B cell (primary cell): ENCODE data around the gene KAT8. TPM values are rescaled to one million over a fixed set of nuclear protein-coding genes. Genes with fewer than 3 reads are reported as not detected.

Experiments used
- ATAC-seq: fragments of 200-7000 bp; cut with Tn5 transposase; one replicate; pipeline ENCODE4 v1.10.0; 2021; ENCODE audit warnings: low read depth, mild to moderate bottlenecking, moderate number of reproducible peaks, moderate library complexity
- CTCF ChIA-PET: fragments of 350-600 bp; sonication (Branson Sonifier 250); formaldehyde crosslinking; loops from one replicate; lab custom pipeline; 2021; ENCODE audit warnings: antibody characterized with exemption, inconsistent platforms; lab: Charles Lee
- POLR2A ChIA-PET: fragments of 350-600 bp; sonication (Branson Sonifier 250); formaldehyde crosslinking; loops from one replicate; lab custom pipeline; 2021; ENCODE audit warnings: antibody characterized with exemption; lab: Charles Lee
- DNase-seq: peaks from one replicate; pipeline ENCODE4 v3.0.0; 2013
- H2AFZ ChIP-seq: 2 replicates; pipeline ENCODE4 v1.6.1; 2012; ENCODE audit warnings: mild to moderate bottlenecking, low read depth, low read length; ENCODE audit not compliant: insufficient read depth, poor library complexity, severe bottlenecking
- H3K27ac ChIP-seq, 2 donors: 1 replicate in 1 of 2; 2 replicates in 1 of 2; pipeline ENCODE4 v1.5.1; 2012 to 2013; ENCODE audit warnings: low read length in 2 of 2, mild to moderate bottlenecking in 2 of 2, moderate library complexity in 1 of 2
- H3K27me3 ChIP-seq, 4 experiments: fragments of 200-600 bp in 1 of 4; sonication (generic) in 1 of 4; replicated peaks in 1 of 4; 1 replicate in 2 of 4; 2 replicates in 2 of 4; pipeline versions ENCODE4 v1.6.1 to v1.7.0; 2013 to 2016; ENCODE audit warnings: low read length in 3 of 4, mild to moderate bottlenecking in 2 of 4, mixed read lengths in 1 of 4, moderate library complexity in 1 of 4; ENCODE audit not compliant: insufficient read depth in 4 of 4, control insufficient read depth in 3 of 4; ENCODE audit errors: control extremely low read depth in 1 of 4
- H3K36me3 ChIP-seq, 2 experiments: replicated peaks in 1 of 2; 1 replicate in 1 of 2; 2 replicates in 1 of 2; pipeline versions ENCODE4 v1.6.1 to v1.7.1; 2013; ENCODE audit warnings: low read length in 1 of 2; ENCODE audit not compliant: insufficient read depth in 2 of 2, control insufficient read depth in 1 of 2; ENCODE audit errors: control extremely low read depth in 1 of 2, extremely low read depth in 1 of 2
- H3K4me1 ChIP-seq, 2 donors: fragments of 200-600 bp in 1 of 2; sonication (generic) in 1 of 2; 1 replicate in 1 of 2; 2 replicates in 1 of 2; pipeline versions ENCODE4 v1.5.1 to v1.6.1; 2013 to 2017; ENCODE audit warnings: low read length in 2 of 2; ENCODE audit not compliant: control insufficient read depth in 2 of 2, insufficient read depth in 2 of 2
- H3K4me2 ChIP-seq: replicated peaks from 2 replicates; pipeline ENCODE3; 2012; ENCODE audit warnings: mild to moderate bottlenecking, low read depth, low read length; ENCODE audit not compliant: poor library complexity, severe bottlenecking
- H3K4me3 ChIP-seq, 5 experiments: fragments of 200-600 bp in 1 of 5; sonication (generic) in 1 of 5; 1 replicate in 3 of 5; 2 replicates in 2 of 5; pipeline versions ENCODE4 v1.5.1 to v1.7.0; 2011 to 2016; ENCODE audit warnings: low read length in 4 of 5, mild to moderate bottlenecking in 4 of 5, low read depth in 2 of 5, control low read depth in 1 of 5, moderate library complexity in 1 of 5; ENCODE audit not compliant: insufficient read depth in 1 of 5; ENCODE audit errors: control extremely low read depth in 1 of 5, extremely low read depth in 1 of 5
- H3K79me2 ChIP-seq: fragments of 200-600 bp; sonication (generic); one replicate; pipeline ENCODE4 v1.6.0; 2016; ENCODE audit warnings: low read length; ENCODE audit not compliant: control insufficient read depth, insufficient read depth
- H3K9ac ChIP-seq: fragments of 200-600 bp; sonication (generic); 2 replicates; pipeline ENCODE4 v1.6.1; 2017; ENCODE audit warnings: mild to moderate bottlenecking, low read length, moderate library complexity
- H3K9me3 ChIP-seq, 3 donors: one replicate each; pipeline versions ENCODE4 v1.6.1 to v1.7.1; 2013; ENCODE audit warnings: low read length in 2 of 3; ENCODE audit not compliant: control insufficient read depth in 2 of 3, insufficient read depth in 1 of 3; ENCODE audit errors: control extremely low read depth in 1 of 3
- H4K20me1 ChIP-seq: 2 replicates; pipeline ENCODE4 v1.6.0; 2012; ENCODE audit warnings: mild to moderate bottlenecking, low read length; ENCODE audit not compliant: insufficient read depth, control insufficient read depth, poor library complexity, severe bottlenecking
- H3K27ac Mint-ChIP-seq: one replicate; pipeline ENCODE4 v1.8.0; 2021; ENCODE audit warnings: mixed read lengths
- H3K27me3 Mint-ChIP-seq: one replicate; pipeline ENCODE4 v1.8.0; 2021; ENCODE audit warnings: mixed read lengths
- H3K4me1 Mint-ChIP-seq: one replicate; pipeline ENCODE4 v1.8.0; 2021; ENCODE audit warnings: mixed read lengths
- H3K4me3 Mint-ChIP-seq: one replicate; pipeline ENCODE4 v1.8.0; 2021; ENCODE audit warnings: mixed read lengths
- H3K9me3 Mint-ChIP-seq: one replicate; pipeline ENCODE4 v1.8.0; 2022; ENCODE audit warnings: mixed read lengths; ENCODE audit not compliant: insufficient read depth
- EZH2 ChIP-seq: IDR thresholded peaks from 2 replicates; pipeline ENCODE4 v1.6.1; 2012; ENCODE audit warnings: borderline replicate concordance, low read depth, mild to moderate bottlenecking, moderate library complexity, low read length; ENCODE audit not compliant: insufficient read depth, poor library complexity, severe bottlenecking
- WGBS: methylation state at CpG from one replicate; pipeline ENCODE4 v1.1.5; 2013; ENCODE audit warnings: missing lambda C conversion rate; ENCODE audit not compliant: insufficient coverage; 5-methylcytosine and 5-hydroxymethylcytosine counted together
- intact Hi-C: fragments of 100-400 bp; cut with micrococcal nuclease; formaldehyde crosslinking; loops from one replicate; pipeline ENCODE4 v1.10.0; 2022
- polyA plus RNA-seq: library from polyadenylated mRNA; depleted of rRNA; stranded (reverse); fragments of >200 nt; gene quantifications from 2 replicates; pipeline ENCODE4 v1.2.3, GENCODE V29; 2012
- total RNA-seq, 2 donors: library from RNA; stranded (reverse); fragments of 120-200 nt in 1 of 2; gene quantifications; 1 replicate in 1 of 2; 2 replicates in 1 of 2; pipeline versions ENCODE4 v1.2.3 to v1.2.4, GENCODE V29; 2013 to 2022
- TF ChIP-seq, protein P1 (sequence below): fragments of 200-600 bp; IDR thresholded peaks from one replicate; pipeline ENCODE4 v1.8.0; 2022; ENCODE audit warnings: antibody characterized with exemption, mild to moderate bottlenecking

The KAT8 gene
- total and polyA plus RNA-seq, 2 donors (not counting 1 experiment from before 2014, with no cell fraction given): 100.0 to 102 TPM

- ATAC-seq: no peak
- DNase-seq: no peak
- 95% methylated on average over 3 of the region's 6 CpGs for WGBS
- peaks cover 0 to 52% of the 10 kb centered on the region in 2 experiments for H3K36me3 ChIP-seq
- H3K4me3 ChIP-seq: no peak overlapping the region
- intact Hi-C loops: no loop called here
- no peaks in the 10 kb centered on the region for H3K27me3 ChIP-seq
- no peak overlapping the region for H2AFZ ChIP-seq
- H3K79me2 ChIP-seq: peaks cover 8% of the 10 kb centered on the region
- CTCF ChIA-PET: interaction anchor here (1.0 to 1.2 kb wide), 2 partner anchors 16 to 32 kb away, joined by 3 read pairs; no protein-coding TSS in a partner anchor
- H3K4me2 ChIP-seq: no peak overlapping the region
- no peak for TF ChIP-seq EZH2
- TF ChIP-seq, protein P1, sequence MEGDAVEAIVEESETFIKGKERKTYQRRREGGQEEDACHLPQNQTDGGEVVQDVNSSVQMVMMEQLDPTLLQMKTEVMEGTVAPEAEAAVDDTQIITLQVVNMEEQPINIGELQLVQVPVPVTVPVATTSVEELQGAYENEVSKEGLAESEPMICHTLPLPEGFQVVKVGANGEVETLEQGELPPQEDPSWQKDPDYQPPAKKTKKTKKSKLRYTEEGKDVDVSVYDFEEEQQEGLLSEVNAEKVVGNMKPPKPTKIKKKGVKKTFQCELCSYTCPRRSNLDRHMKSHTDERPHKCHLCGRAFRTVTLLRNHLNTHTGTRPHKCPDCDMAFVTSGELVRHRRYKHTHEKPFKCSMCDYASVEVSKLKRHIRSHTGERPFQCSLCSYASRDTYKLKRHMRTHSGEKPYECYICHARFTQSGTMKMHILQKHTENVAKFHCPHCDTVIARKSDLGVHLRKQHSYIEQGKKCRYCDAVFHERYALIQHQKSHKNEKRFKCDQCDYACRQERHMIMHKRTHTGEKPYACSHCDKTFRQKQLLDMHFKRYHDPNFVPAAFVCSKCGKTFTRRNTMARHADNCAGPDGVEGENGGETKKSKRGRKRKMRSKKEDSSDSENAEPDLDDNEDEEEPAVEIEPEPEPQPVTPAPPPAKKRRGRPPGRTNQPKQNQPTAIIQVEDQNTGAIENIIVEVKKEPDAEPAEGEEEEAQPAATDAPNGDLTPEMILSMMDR: no peak
- no peaks in the 10 kb centered on the region for H4K20me1 ChIP-seq
- POLR2A ChIA-PET: interaction anchor here (0.6 kb wide), 1 partner anchor 15 kb away, joined by 3 read pairs; no protein-coding TSS in a partner anchor
- Mint-ChIP-seq H3K27ac (no peak overlapping the region), H3K4me1 (no peaks in the 10 kb centered on the region), H3K9me3 (no peaks in the 10 kb centered on the region), H3K27me3 (no peaks in the 10 kb centered on the region), H3K4me3 (no peak overlapping the region)
- no peak overlapping the region for H3K27ac ChIP-seq
- no peaks in the 10 kb centered on the region for H3K9me3 ChIP-seq
- no peaks in the 10 kb centered on the region for H3K4me1 ChIP-seq
- no peak overlapping the region for H3K9ac ChIP-seq
Measured at GRCh38 chr16:31130899-31131298, 13.4 kb downstream of the KAT8 start.

DNA sequence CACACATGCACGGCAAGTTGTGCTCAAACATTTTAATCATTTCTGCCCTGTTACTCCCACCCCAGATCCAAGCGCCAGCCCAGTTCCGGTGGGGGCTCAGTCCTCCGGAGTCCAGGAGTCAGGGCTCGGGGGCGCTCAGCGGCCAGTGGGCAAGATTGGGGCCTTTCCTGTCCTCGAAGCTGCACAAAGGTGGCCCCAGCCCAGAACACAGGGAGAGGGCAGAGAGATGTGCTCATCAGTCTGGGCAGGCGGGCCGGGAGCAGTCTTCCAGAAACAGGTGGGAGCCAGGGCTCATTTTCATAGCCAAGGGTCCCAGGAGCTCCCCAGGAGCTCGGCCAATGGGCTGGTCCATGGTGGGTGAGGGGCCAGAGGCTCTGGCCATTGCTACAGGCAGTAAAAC lies 14.0 kb downstream of the KAT8 start:
- no peaks in the 10 kb centered on the region for H3K4me1 Mint-ChIP-seq
- Histone ChIP-seq H3K27me3 (no peaks in the 10 kb centered on the region), H3K27ac (no peak overlapping the region), H3K9ac (no peak overlapping the region), H4K20me1 (no peaks in the 10 kb centered on the region), H3K4me3 (no peak overlapping the region), H3K4me1 (no peaks in the 10 kb centered on the region), H3K9me3 (no peaks in the 10 kb centered on the region), H3K4me2 (no peak overlapping the region), H2AFZ (no peak overlapping the region), H3K79me2 (peaks cover 8% of the 10 kb centered on the region), H3K36me3 (peaks cover 0 to 52% of the 10 kb centered on the region in 2 experiments)
- ChIA-PET CTCF (interaction anchor here (1.0 to 1.2 kb wide), 2 partner anchors 15 to 33 kb away, joined by 3 read pairs; no protein-coding TSS in a partner anchor), POLR2A (no interaction called here)
- no peak for TF ChIP-seq EZH2
- TF ChIP-seq, protein P1: no peak
- no peaks in the 10 kb centered on the region for H3K9me3 Mint-ChIP-seq
- no peaks in the 10 kb centered on the region for H3K27me3 Mint-ChIP-seq
- H3K27ac Mint-ChIP-seq: no peak overlapping the region
- ATAC-seq (no peak), DNase-seq (no peak)
- H3K4me3 Mint-ChIP-seq: no peak overlapping the region
- intact Hi-C loops: no loop called here
- WGBS: 95% methylated on average over 10 of the region's 11 CpGs
